HG03095 (cell line): Measurements from ENCODE around the gene KPNB1.

Experiments
- ATAC-seq: cut with Tn5 transposase; IDR thresholded peaks from one replicate; pipeline ENCODE4 v1.9.1; 2021; ENCODE audit warnings: moderate library complexity; ENCODE audit not compliant: unreplicated experiment

Gene KPNB1

DNA sequence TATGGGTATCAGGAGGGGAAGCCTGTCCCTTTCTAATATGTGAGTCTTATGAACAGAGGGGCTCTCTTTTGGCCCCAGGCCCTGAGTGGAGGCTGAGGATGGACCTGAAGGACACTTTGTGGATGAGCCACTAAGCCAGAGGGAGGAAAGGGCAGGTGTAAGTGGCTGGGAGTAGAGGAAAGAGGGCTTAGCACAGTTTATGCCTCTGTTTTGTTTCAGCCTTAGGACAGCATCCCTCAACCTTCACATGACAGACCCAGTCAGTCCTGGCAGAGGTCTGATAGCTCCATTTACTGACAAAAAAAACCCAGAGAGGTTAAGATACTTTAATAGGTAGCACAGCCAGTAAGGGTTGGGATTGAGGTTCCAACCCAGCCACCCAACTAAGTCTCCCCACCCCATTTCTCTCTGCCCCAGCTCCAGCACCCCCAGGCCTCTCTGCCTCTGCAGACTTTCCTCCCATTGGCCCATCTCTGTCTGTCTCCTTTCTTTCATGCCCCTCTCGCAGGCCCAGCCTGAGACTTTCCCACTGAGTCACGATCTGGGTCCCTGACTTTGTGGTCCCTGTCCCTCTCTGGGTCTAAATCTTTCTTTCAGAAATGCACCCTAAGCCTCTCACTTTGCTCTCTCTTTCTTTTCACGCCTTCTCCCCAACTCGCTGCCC lies 78.6 kb downstream of the KPNB1 start:
- ATAC-seq = no peak

DNA sequence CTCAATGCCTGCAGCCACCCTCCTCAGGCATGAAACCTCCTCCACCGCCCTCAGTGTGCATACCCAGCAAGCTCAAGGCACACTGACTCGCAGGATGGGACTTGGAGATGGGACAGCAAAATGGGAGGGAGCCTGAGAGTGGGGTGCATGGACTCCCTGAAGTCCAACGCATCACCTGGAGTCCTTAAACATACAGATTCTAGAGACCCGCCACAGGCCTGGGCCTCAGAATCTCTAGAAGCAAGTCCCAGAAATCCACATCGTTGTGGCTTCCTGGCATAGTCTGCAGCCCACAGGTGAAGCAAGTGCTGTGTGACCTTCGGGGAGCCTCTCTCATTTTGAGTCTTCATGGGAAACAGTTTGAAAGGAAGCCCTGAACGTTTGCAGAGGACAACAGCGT lies 79.8 kb downstream of the KPNB1 start:
- no peak for ATAC-seq

DNA sequence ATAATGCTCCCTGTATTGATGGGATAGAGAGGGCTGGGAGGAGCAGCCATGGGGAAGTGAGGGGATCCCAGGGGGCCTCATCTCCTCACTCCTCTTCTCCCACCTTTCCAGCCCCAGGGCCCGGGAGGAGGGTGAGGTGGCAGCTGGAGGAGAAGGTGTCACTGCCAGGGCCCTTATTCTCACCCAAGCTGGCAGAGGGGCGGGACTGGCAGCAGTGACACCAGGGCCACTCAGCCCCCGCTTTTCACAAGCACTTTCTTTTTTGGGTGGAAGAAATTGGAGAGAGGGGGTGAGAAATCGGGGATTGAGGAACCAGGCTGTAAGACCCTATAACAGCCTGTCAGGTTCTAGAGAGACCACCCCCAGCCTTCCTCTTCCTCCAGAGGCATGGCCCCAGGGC lies 81.0 kb downstream of the KPNB1 start:
- ATAC-seq = no peak

DNA sequence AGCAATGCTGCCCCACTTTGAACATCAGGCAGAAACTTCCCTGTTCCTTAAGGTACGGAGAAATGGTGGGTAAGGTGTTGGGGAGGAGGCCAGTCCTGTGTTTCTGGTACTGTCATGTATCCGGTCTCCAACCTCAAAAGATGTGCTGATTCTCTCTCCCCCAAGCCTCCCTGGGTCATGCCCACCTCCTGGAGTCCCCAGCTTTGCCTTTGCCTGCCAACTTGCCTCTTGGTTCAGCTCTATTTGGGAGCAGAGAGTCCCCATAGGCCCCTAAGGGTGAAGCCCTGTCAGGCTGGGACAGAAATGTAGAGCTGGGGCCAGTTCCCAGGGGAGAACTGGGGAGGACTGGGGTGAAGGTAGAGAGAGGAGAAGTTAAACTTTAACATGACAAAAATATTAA lies 81.7 kb downstream of the KPNB1 start:
- ATAC-seq = no peak

DNA sequence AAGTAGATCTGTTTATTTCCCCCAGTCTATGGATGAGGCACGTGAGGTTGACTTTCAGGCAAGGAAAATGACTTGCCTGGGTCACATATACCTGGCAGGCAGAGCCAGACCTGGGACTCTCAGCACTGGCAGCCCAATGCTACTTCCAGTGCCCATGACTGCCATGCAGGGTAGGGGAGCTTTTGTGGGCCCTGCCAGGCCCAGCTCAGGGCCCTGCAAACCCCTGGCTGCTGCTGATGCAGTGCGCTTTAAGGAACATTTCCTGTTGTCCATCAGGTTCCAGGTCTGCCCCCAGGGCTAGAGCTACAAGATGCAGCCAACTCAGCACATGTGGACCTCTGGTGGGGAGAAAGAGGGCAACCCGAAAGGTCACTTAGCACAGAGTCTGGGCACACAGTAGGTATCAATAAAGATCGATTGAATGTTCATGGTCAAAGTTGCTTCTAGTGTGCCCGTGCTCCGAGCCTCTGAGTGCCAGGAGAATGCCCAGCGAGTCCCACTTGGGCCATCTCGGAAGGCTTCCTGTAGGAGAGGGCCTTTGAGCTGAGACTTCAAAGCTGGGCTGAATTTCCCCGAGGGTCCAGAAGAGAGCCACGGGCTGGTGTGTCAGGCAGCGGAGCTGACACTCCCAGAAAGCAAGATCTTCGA lies 82.8 kb downstream of the KPNB1 start:
- no peak for ATAC-seq

DNA sequence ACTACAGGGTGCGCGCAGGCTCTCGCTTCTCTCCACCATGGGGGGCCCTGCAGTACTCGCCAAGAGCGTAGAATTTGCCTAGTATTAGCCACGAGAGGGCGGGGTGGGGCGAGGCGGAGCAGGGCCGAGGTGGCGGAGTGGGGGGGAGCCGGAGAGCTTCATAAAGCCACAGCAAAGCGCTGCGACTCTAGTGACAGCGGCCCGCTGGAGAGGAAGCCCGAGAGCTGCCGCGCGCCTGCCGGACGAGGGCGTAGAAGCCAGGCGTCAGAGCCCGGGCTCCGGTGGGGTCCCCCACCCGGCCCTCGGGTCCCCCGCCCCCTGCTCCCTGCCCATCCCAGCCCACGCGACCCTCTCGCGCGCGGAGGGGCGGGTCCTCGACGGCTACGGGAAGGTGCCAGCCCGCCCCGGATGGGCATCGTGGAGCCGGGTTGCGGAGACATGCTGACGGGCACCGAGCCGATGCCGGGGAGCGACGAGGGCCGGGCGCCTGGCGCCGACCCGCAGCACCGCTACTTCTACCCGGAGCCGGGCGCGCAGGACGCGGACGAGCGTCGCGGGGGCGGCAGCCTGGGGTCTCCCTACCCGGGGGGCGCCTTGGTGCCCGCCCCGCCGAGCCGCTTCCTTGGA lies 83.4 kb downstream of the KPNB1 start, which contains the start of gene TBX21:
TSS of gene TBX21 (plus strand) at position 190 of the 627 bp plus-strand sequence. CDS start at position 409, 219 bp downstream.
- ATAC-seq = peak; percentile 59

DNA sequence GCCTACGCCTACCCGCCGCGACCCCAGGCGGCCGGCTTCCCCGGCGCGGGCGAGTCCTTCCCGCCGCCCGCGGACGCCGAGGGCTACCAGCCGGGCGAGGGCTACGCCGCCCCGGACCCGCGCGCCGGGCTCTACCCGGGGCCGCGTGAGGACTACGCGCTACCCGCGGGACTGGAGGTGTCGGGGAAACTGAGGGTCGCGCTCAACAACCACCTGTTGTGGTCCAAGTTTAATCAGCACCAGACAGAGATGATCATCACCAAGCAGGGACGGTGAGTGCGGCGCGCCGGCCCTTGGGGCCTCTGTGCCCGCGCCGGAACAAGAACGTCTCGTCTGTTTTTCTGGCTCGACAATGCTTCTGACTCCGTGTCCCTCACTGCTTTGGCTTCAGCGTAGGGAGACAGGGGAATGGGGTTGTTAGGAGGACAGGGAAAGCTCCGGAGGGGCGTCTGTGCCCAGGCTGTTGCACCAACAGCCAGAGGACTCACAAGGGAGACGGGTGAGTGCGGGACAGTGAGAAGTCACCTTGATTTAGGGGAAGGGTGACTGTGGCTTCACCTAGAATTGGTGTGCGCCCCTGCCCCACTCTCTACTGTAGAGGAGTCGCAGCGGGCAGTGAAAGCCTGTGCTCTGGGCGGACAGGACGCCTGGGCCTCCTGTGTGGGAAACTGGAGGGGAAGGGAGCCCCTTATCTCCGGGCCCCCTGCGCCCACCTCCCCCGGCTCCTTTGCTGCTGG lies 84.1 kb downstream of the KPNB1 start:
- ATAC-seq = peak; percentile 21

DNA sequence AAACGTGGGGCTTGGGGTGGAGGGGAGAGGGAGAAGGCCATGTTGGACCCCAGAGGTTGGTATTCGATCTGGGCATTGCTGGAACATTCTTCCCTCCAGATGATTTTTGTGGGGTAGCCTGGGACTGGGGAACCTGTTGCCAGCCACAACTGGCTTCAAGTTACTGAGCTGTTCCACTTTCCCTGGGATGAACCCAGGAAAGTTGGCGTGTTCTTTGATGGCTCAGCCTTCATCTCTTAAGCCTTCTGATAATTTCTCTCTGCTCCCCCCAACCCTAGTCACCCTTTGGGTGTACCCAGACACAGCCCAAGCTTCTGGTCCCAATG lies 85.4 kb downstream of the KPNB1 start:
- ATAC-seq = no peak
